A549 (cell line): Measurements from ENCODE around the gene KMO.

Experiments used
- CHD4 ChIP-seq: fragments of 200-600 bp; sonication (generic); IDR thresholded peaks from 2 replicates; pipeline ENCODE4 v1.6.1; 2016; ENCODE audit warnings: antibody characterized with exemption, mild to moderate bottlenecking, borderline replicate concordance
- CTCF ChIP-seq: fragments of >200 bp; sonication (Bioruptor Twin); formaldehyde crosslinking; IDR thresholded peaks from 3 replicates; pipeline ENCODE4 v1.5.1; 2016
- ESRRA ChIP-seq: fragments of 150-350 bp; IDR thresholded peaks from 2 replicates; pipeline ENCODE4 v1.6.1; 2014; ENCODE audit warnings: mild to moderate bottlenecking, low read length, borderline replicate concordance
- HOXB5 ChIP-seq: fragments of 250-450 bp; sonication (Bioruptor Pico); IDR thresholded peaks from 2 replicates; pipeline ENCODE4 v1.5.0; 2020; ENCODE audit warnings: mild to moderate bottlenecking, moderate library complexity
- JUN ChIP-seq, 2 experiments: fragments of >200 bp; sonication (Bioruptor Twin); formaldehyde crosslinking; IDR thresholded peaks; 2 replicates in 1 of 2; 3 replicates in 1 of 2; pipeline ENCODE4 v1.6.1; 2016 to 2017
- MAFK ChIP-seq: fragments of 450-650 bp; IDR thresholded peaks from 2 replicates; pipeline ENCODE4 v1.6.1; 2014; ENCODE audit not compliant: partially characterized antibody
- POLR2A ChIP-seq: IDR thresholded peaks from 2 replicates; pipeline ENCODE4 v1.6.1; 2012; ENCODE audit warnings: mild to moderate bottlenecking, low read length
- REST ChIP-seq: fragments of 200-600 bp; sonication (generic); IDR thresholded peaks from 2 replicates; pipeline ENCODE4 v1.6.1; 2016; ENCODE audit warnings: antibody characterized with exemption, mild to moderate bottlenecking, moderate library complexity
- RFX5 ChIP-seq: fragments of 450-650 bp; IDR thresholded peaks from 2 replicates; pipeline ENCODE4 v1.7.1; 2014; ENCODE audit warnings: antibody characterized with exemption, mild to moderate bottlenecking, moderate library complexity
- RNF2 ChIP-seq: fragments of 200-600 bp; sonication (generic); IDR thresholded peaks from 2 replicates; pipeline ENCODE4 v1.6.1; 2016; ENCODE audit warnings: low read depth, mild to moderate bottlenecking, antibody characterized with exemption, moderate library complexity, borderline replicate concordance
- TF ChIP-seq, protein P1 (sequence below): fragments of 450-650 bp; IDR thresholded peaks from 2 replicates; pipeline ENCODE4 v1.6.1; 2014; ENCODE audit warnings: antibody characterized with exemption

GRCh38 chr1:241614572-241614971, 82.4 kb downstream of the KMO start:
- no peak for TF ChIP-seq JUN (IDR thresholded peaks at IDR 0.05)
- no peak for TF ChIP-seq ESRRA
- TF ChIP-seq POLR2A, result no peak
- no peak for TF ChIP-seq CTCF
- no peak for TF ChIP-seq REST
- TF ChIP-seq MAFK, result no peak
- TF ChIP-seq CHD4, result no peak
- no peak for TF ChIP-seq RNF2
- no peak for TF ChIP-seq RFX5
- no peak for TF ChIP-seq HOXB5 (CRISPR knock-in tag)
- TF ChIP-seq, protein P1, sequence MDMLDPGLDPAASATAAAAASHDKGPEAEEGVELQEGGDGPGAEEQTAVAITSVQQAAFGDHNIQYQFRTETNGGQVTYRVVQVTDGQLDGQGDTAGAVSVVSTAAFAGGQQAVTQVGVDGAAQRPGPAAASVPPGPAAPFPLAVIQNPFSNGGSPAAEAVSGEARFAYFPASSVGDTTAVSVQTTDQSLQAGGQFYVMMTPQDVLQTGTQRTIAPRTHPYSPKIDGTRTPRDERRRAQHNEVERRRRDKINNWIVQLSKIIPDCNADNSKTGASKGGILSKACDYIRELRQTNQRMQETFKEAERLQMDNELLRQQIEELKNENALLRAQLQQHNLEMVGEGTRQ, result no peak
